IPS-18c (cell line): ENCODE measurements around the gene HPSE2.
"Not testable (repeated sequence)": the region's sequence is repeated elsewhere in the genome, so short reads cannot be mapped to it uniquely, and the experiment has no call there.

Experiments
- H3K4me3 ChIP-seq: 2 replicates; pipeline ENCODE4 v1.7.0; 2013; ENCODE audit warnings: low read depth, mild to moderate bottlenecking, low read length, moderate library complexity; ENCODE audit not compliant: insufficient read depth
- H3K9me3 ChIP-seq: one replicate; pipeline ENCODE4 v1.6.1; 2013; ENCODE audit warnings: mild to moderate bottlenecking, low read length, moderate library complexity; ENCODE audit not compliant: control insufficient read depth, insufficient read depth

HPSE2 gene

GRCh38 chr10:98502535-98502934 lies 733.1 kb downstream of the HPSE2 start:
- H3K9me3 ChIP-seq, H3K4me3 ChIP-seq: not testable (repeated sequence)

GRCh38 chr10:98492763-98493162 lies 742.9 kb downstream of the HPSE2 start:
- Histone ChIP-seq H3K4me3 (no peak overlapping the region), H3K9me3 (peaks cover 2% of the 10 kb centered on the region)

- Histone ChIP-seq H3K9me3 (no peaks in the 10 kb centered on the region), H3K4me3 (no peak overlapping the region)
Measured at GRCh38 chr10:98489561-98490481, 745.8 kb downstream of the HPSE2 start.

- no peak overlapping the region for H3K4me3 ChIP-seq
- no peaks in the 10 kb centered on the region for H3K9me3 ChIP-seq
Measured at GRCh38 chr10:98488669-98489430, 746.8 kb downstream of the HPSE2 start.

GRCh38 chr10:98487649-98488048 lies 748.0 kb downstream of the HPSE2 start:
- H3K4me3 ChIP-seq = no peak overlapping the region
- H3K9me3 ChIP-seq = no peaks in the 10 kb centered on the region

GRCh38 chr10:98486421-98486820 lies 749.2 kb downstream of the HPSE2 start:
- no peaks in the 10 kb centered on the region for H3K9me3 ChIP-seq
- H3K4me3 ChIP-seq = no peak overlapping the region

- H3K9me3 ChIP-seq = no peaks in the 10 kb centered on the region
- H3K4me3 ChIP-seq = no peak overlapping the region
Measured at GRCh38 chr10:98485959-98486358, 749.7 kb downstream of the HPSE2 start.

- Histone ChIP-seq H3K4me3 (no peak overlapping the region), H3K9me3 (peaks cover 3% of the 10 kb centered on the region)
Measured at GRCh38 chr10:98483658-98484057, 752.0 kb downstream of the HPSE2 start.

- peaks cover 3% of the 10 kb centered on the region for H3K9me3 ChIP-seq
- H3K4me3 ChIP-seq = no peak overlapping the region
Measured at GRCh38 chr10:98482096-98482495, 753.6 kb downstream of the HPSE2 start.

GRCh38 chr10:98481404-98481945 lies 754.2 kb downstream of the HPSE2 start:
- Histone ChIP-seq H3K9me3 (peaks cover 3% of the 10 kb centered on the region), H3K4me3 (no peak overlapping the region)

- Histone ChIP-seq H3K4me3 (no peak overlapping the region), H3K9me3 (peaks cover 3% of the 10 kb centered on the region)
Measured at GRCh38 chr10:98478430-98479222, 757.0 kb downstream of the HPSE2 start.

GRCh38 chr10:98477861-98478260 lies 757.8 kb downstream of the HPSE2 start:
- Histone ChIP-seq H3K4me3 (no peak overlapping the region), H3K9me3 (peaks cover 3% of the 10 kb centered on the region)

- H3K9me3 ChIP-seq = peaks cover 3% of the 10 kb centered on the region
- no peak overlapping the region for H3K4me3 ChIP-seq
Measured at GRCh38 chr10:98474628-98475027, 761.0 kb downstream of the HPSE2 start.

GRCh38 chr10:98472196-98472595 lies 763.5 kb downstream of the HPSE2 start:
- Histone ChIP-seq H3K4me3 (no peak overlapping the region), H3K9me3 (no peaks in the 10 kb centered on the region)

GRCh38 chr10:98470850-98471249 lies 764.8 kb downstream of the HPSE2 start:
- Histone ChIP-seq H3K9me3 (no peaks in the 10 kb centered on the region), H3K4me3 (no peak overlapping the region)

- H3K9me3 ChIP-seq = no peaks in the 10 kb centered on the region
- no peak overlapping the region for H3K4me3 ChIP-seq
Measured at GRCh38 chr10:98469001-98469931, 766.4 kb downstream of the HPSE2 start.
